H1 (cell line): ENCODE measurements around the gene RER1. TPM values are rescaled to one million over a fixed set of nuclear protein-coding genes. Genes with fewer than 3 reads are reported as not detected.

Source experiments
- CTCF ChIA-PET: fragments of 300-600 bp; sonication (Branson Sonifier 250); formaldehyde crosslinking; loops from one replicate; lab custom pipeline; 2021; ENCODE audit not compliant: partially characterized antibody; lab: Charles Lee
- POLR2A ChIA-PET: fragments of 300-600 bp; sonication (Branson Sonifier 250); formaldehyde crosslinking; loops from one replicate; lab custom pipeline; 2021; ENCODE audit warnings: inconsistent platforms; ENCODE audit not compliant: partially characterized antibody; lab: Charles Lee
- DNase-seq, 2 experiments: peaks; one replicate each; pipeline versions ENCODE4 v3.0.0 to v3.0.0-alpha.2; 2010 to 2022; ENCODE audit warnings: low spot score in 2 of 2, low read depth in 1 of 2, mixed read lengths in 1 of 2
- FAIRE-seq: peaks from 2 replicates; lab custom pipeline; 2011; peaks lifted over from hg19 to GRCh38; lab: Jason Lieb, UNC
- H2AFZ ChIP-seq: 2 replicates; pipeline ENCODE4 v1.8.1; 2012; ENCODE audit warnings: low read length, inconsistent platforms
- H2AK5ac ChIP-seq: 2 replicates; pipeline ENCODE4 v1.6.1; 2013; ENCODE audit warnings: low read depth, low read length
- H2BK120ac ChIP-seq: replicated peaks from 2 replicates; pipeline ENCODE3; 2013; ENCODE audit warnings: low read depth, low read length, inconsistent platforms
- H2BK12ac ChIP-seq: 2 replicates; pipeline ENCODE4 v1.6.1; 2013; ENCODE audit warnings: low read depth, low read length
- H2BK15ac ChIP-seq: 2 replicates; pipeline ENCODE4 v1.6.1; 2013; ENCODE audit warnings: low read length
- H2BK20ac ChIP-seq: 2 replicates; pipeline ENCODE4 v1.6.1; 2013; ENCODE audit warnings: low read length
- H2BK5ac ChIP-seq: 2 replicates; pipeline ENCODE4 v1.6.1; 2013; ENCODE audit warnings: low read depth, low read length
- H3K14ac ChIP-seq: 2 replicates; pipeline ENCODE4 v1.6.1; 2013; ENCODE audit warnings: inconsistent platforms; ENCODE audit not compliant: insufficient read length
- H3K18ac ChIP-seq: 2 replicates; pipeline ENCODE4 v1.6.1; 2013; ENCODE audit warnings: low read length; ENCODE audit errors: extremely low read depth
- H3K23ac ChIP-seq: 2 replicates; pipeline ENCODE4 v1.6.1; 2013; ENCODE audit warnings: inconsistent platforms; ENCODE audit not compliant: insufficient read length
- H3K23me2 ChIP-seq: 2 replicates; pipeline ENCODE4 v1.6.1; 2013; ENCODE audit warnings: low read depth, low read length
- H3K27ac ChIP-seq: 2 replicates; pipeline ENCODE4 v1.6.1; 2011; ENCODE audit warnings: low read depth, low read length, inconsistent platforms
- H3K27me3 ChIP-seq, 4 experiments: replicated peaks in 1 of 4; 1 replicate in 1 of 4; 2 replicates in 3 of 4; pipeline versions ENCODE4 v1.6.1 to v1.8.1; 2011 to 2013; ENCODE audit warnings: low read length in 3 of 4, mild to moderate bottlenecking in 3 of 4, inconsistent platforms in 2 of 4, mixed read lengths in 2 of 4, moderate library complexity in 1 of 4; ENCODE audit not compliant: control insufficient read depth in 3 of 4, insufficient read depth in 3 of 4; ENCODE audit errors: extremely low read depth in 1 of 4
- H3K36me3 ChIP-seq, 4 experiments: 2 replicates each; pipeline versions ENCODE4 v1.6.1 to v1.8.1; 2011 to 2013; ENCODE audit warnings: mild to moderate bottlenecking in 4 of 4, low read length in 3 of 4, moderate library complexity in 2 of 4, control low read depth in 1 of 4, inconsistent platforms in 1 of 4; ENCODE audit not compliant: insufficient read depth in 4 of 4, control insufficient read depth in 2 of 4
- H3K4ac ChIP-seq: replicated peaks from 2 replicates; pipeline ENCODE3; 2013; ENCODE audit warnings: low read length, low read depth, mixed read lengths, inconsistent platforms; ENCODE audit not compliant: insufficient read length
- H3K4me1 ChIP-seq, 4 experiments: replicated peaks in 1 of 4; 1 replicate in 1 of 4; 2 replicates in 3 of 4; pipeline versions ENCODE4 v1.6.1 to v1.8.1; 2011 to 2013; ENCODE audit warnings: low read length in 3 of 4, inconsistent platforms in 2 of 4, mixed read lengths in 1 of 4; ENCODE audit not compliant: insufficient read depth in 4 of 4, control insufficient read depth in 3 of 4
- H3K4me2 ChIP-seq, 2 experiments: 2 replicates each; pipeline versions ENCODE4 v1.6.1 to v1.8.1; 2011 to 2013; ENCODE audit warnings: low read depth in 2 of 2, low read length in 2 of 2, control low read depth in 1 of 2, inconsistent platforms in 1 of 2, mild to moderate bottlenecking in 1 of 2; ENCODE audit not compliant: insufficient read depth in 1 of 2
- H3K4me3 ChIP-seq, 4 experiments: fragments of 200-600, 300-600 bp in 1 of 4; sonication (generic), shearing (Covaris generic), sonication (Bioruptor Twin) in 1 of 4; 2 replicates each; pipeline versions ENCODE4 v1.5.1 to v1.8.1; 2011 to 2016; ENCODE audit warnings: low read length in 4 of 4, low read depth in 3 of 4, control low read depth in 2 of 4, inconsistent platforms in 2 of 4, mild to moderate bottlenecking in 2 of 4, mixed read lengths in 1 of 4, moderate library complexity in 1 of 4; ENCODE audit not compliant: insufficient read depth in 2 of 4; ENCODE audit errors: extremely low read depth in 1 of 4
- H3K56ac ChIP-seq: replicated peaks from 2 replicates; pipeline ENCODE3; 2013; ENCODE audit warnings: low read depth, mild to moderate bottlenecking, mixed read lengths, low read length, inconsistent platforms; ENCODE audit not compliant: insufficient read length
- H3K79me1 ChIP-seq: 2 replicates; pipeline ENCODE4 v1.6.1; 2013; ENCODE audit warnings: low read depth, low read length, control low read depth
- H3K79me2 ChIP-seq, 2 experiments: 2 replicates each; pipeline versions ENCODE4 v1.6.1 to v1.8.1; 2012 to 2013; ENCODE audit warnings: low read length in 2 of 2, mild to moderate bottlenecking in 2 of 2, inconsistent platforms in 1 of 2; ENCODE audit not compliant: insufficient read depth in 2 of 2, control insufficient read depth in 1 of 2
- H3K9ac ChIP-seq, 4 experiments: replicated peaks in 1 of 4; 1 replicate in 1 of 4; 2 replicates in 3 of 4; pipeline versions ENCODE4 v1.6.1 to v1.8.1; 2011 to 2013; ENCODE audit warnings: low read depth in 3 of 4, low read length in 3 of 4, control low read depth in 2 of 4, mild to moderate bottlenecking in 2 of 4, moderate library complexity in 2 of 4, inconsistent platforms in 1 of 4; ENCODE audit errors: extremely low read depth in 1 of 4
- H3K9me3 ChIP-seq, 2 experiments: 2 replicates each; pipeline versions ENCODE4 v1.6.1 to v1.8.1; 2012 to 2013; ENCODE audit warnings: mild to moderate bottlenecking in 2 of 2, moderate library complexity in 2 of 2, control low read depth in 1 of 2, inconsistent platforms in 1 of 2, low read depth in 1 of 2, low read length in 1 of 2, mixed read lengths in 1 of 2; ENCODE audit not compliant: insufficient read depth in 2 of 2
- H4K20me1 ChIP-seq, 2 experiments: replicated peaks in 1 of 2; 2 replicates each; pipeline versions ENCODE3 to v1.8.1; 2011 to 2013; ENCODE audit warnings: inconsistent platforms in 2 of 2, low read length in 2 of 2, mild to moderate bottlenecking in 1 of 2; ENCODE audit not compliant: insufficient read depth in 2 of 2, control insufficient read depth in 1 of 2
- H4K5ac ChIP-seq: 2 replicates; pipeline ENCODE4 v1.6.1; 2013; ENCODE audit warnings: low read length, low read depth, mixed read lengths, inconsistent platforms; ENCODE audit not compliant: insufficient read length
- H4K8ac ChIP-seq: 2 replicates; pipeline ENCODE4 v1.8.0; 2013; ENCODE audit warnings: mild to moderate bottlenecking, moderate library complexity, low read length, inconsistent platforms; ENCODE audit not compliant: insufficient read depth; ENCODE audit errors: extremely low read depth
- H4K91ac ChIP-seq: replicated peaks from 2 replicates; pipeline ENCODE3; 2013; ENCODE audit warnings: low read length, mixed read lengths, inconsistent platforms; ENCODE audit not compliant: insufficient read length
- BCL11A ChIP-seq, 2 experiments: IDR thresholded peaks; one replicate each; pipeline ENCODE4 v1.6.1; 2011; ENCODE audit warnings: low read depth in 2 of 2, low read length in 2 of 2, mild to moderate bottlenecking in 2 of 2
- CHD2 ChIP-seq: IDR thresholded peaks from 2 replicates; pipeline ENCODE4 v1.6.1; 2012; ENCODE audit warnings: low read length, improper control_type of control experiment
- E2F6 ChIP-seq: IDR thresholded peaks from 2 replicates; pipeline ENCODE4 v1.6.1; 2012; ENCODE audit warnings: inconsistent platforms
- JUND ChIP-seq: IDR thresholded peaks from 2 replicates; pipeline ENCODE4 v1.6.1; 2011; ENCODE audit warnings: mild to moderate bottlenecking, improper control_type of control experiment, low read length
- NRF1 ChIP-seq: IDR thresholded peaks from 2 replicates; pipeline ENCODE4 v1.6.1; 2011; ENCODE audit warnings: mild to moderate bottlenecking, low read depth, low read length, improper control_type of control experiment
- POLR2AphosphoS5 ChIP-seq: IDR thresholded peaks from 2 replicates; pipeline ENCODE4 v1.6.1; 2011; ENCODE audit warnings: low read depth, low read length
- RXRA ChIP-seq: IDR thresholded peaks from 2 replicates; pipeline ENCODE4 v1.6.1; 2011; ENCODE audit warnings: low read depth, mild to moderate bottlenecking, low read length, moderate library complexity; ENCODE audit not compliant: insufficient read depth
- SIN3A ChIP-seq, 2 experiments: IDR thresholded peaks in 1 of 2; conservative IDR thresholded peaks in 1 of 2; 2 replicates each; pipeline ENCODE4 v1.6.1; 2011 to 2012; ENCODE audit warnings: low read length in 2 of 2, improper control_type of control experiment in 1 of 2, low read depth in 1 of 2, mild to moderate bottlenecking in 1 of 2
- SP2 ChIP-seq: IDR thresholded peaks from 2 replicates; pipeline ENCODE4 v1.6.1; 2012; ENCODE audit warnings: mild to moderate bottlenecking, low read length, inconsistent platforms
- SRF ChIP-seq: IDR thresholded peaks from 2 replicates; pipeline ENCODE4 v1.6.1; 2011; ENCODE audit warnings: mild to moderate bottlenecking, low read depth, low read length, moderate library complexity
- WGBS, 2 experiments: shearing (Covaris generic) in 1 of 2; methylation state at CpG; one replicate each; pipeline versions ENCODE4 v1.1.6 to v1.1.7; 2013 to 2015; ENCODE audit warnings: low lambda C conversion rate in 2 of 2, mixed read lengths in 2 of 2, inconsistent platforms in 1 of 2, low coverage in 1 of 2, missing lambda C conversion rate in 1 of 2; ENCODE audit not compliant: insufficient replicate concordance in 2 of 2, insufficient coverage in 1 of 2, insufficient read length in 1 of 2; ENCODE audit errors: extremely low coverage in 1 of 2, missing lambda C conversion rate in 1 of 2; 5-methylcytosine and 5-hydroxymethylcytosine counted together
- polyA plus RNA-seq, 7 experiments: library from polyadenylated mRNA; depleted of rRNA in 3 of 7; stranded (reverse) in 5 of 7; unstranded in 2 of 7; fragments of >200 nt in 5 of 7; fragments of 200-250 nt in 2 of 7; gene quantifications; 1 replicate in 5 of 7; 2 replicates in 1 of 7; 4 replicates in 1 of 7; pipeline versions ENCODE4 v1.2.1 to v1.2.3, GENCODE V29; 2011 to 2013; ENCODE audit warnings: missing spikeins in 2 of 7, mixed read lengths in 2 of 7
- total RNA-seq: library from RNA; stranded (reverse); fragmentation: NEBNext Ultra II Directional; extraction: Animal tissue kit (Norgen Biotek cat#: 25700); gene quantifications from 2 replicates; pipeline ENCODE4 v1.2.1, GENCODE V29; 2021

RER1 gene
- total and polyA plus RNA-seq, 2 of the 8 experiments (the other 6 are each of a cell fraction or from before 2014, with no cell fraction given): 102 to 134 TPM

- Histone ChIP-seq H3K23me2 (no peaks in the 10 kb centered on the region; the same call in 1 of the 2 replicates), H3K56ac (no peak overlapping the region), H4K91ac (peak overlapping the region; percentile 91), H3K27ac (no peak overlapping the region), H2BK15ac (0 out of 2 replicates have a peak overlapping the region, but pooled peaks have one; percentile 92), H3K4ac (no peak overlapping the region), H4K20me1 (peaks cover 0 to 4% of the 10 kb centered on the region in 2 experiments), H2BK5ac (no peak overlapping the region), H3K18ac (no peak overlapping the region; the same call in 1 of the 2 replicates), H4K5ac (no peak overlapping the region), H3K9me3 (no peaks in the 10 kb centered on the region), H2BK20ac (no peak overlapping the region), H3K27me3 (peaks cover 14 to 21% (median 18%) of the 10 kb centered on the region in 4 experiments), H3K4me2 (no peak overlapping the region), H3K4me3 (no peak overlapping the region), H2BK12ac (no peak overlapping the region), H3K4me1 (peaks cover 0 to 20% (median 14%) of the 10 kb centered on the region in 4 experiments; a peak in 4 of 7 replicates), H2AK5ac (no peak overlapping the region), H3K36me3 (no peaks in the 10 kb centered on the region), H2BK120ac (no peak overlapping the region), H3K79me2 (no peaks in the 10 kb centered on the region), H3K23ac (no peak overlapping the region), H2AFZ (no peak overlapping the region), H4K8ac (peak overlapping the region; percentile 51; the same call in 1 of the 2 replicates), H3K79me1 (no peaks in the 10 kb centered on the region), H3K14ac (no peak overlapping the region), H3K9ac (no peak overlapping the region)
- WGBS, 2 experiments: 89% methylated on average over 17 of the region's 18 CpGs; no CpG with 5 or more reads in 1 of the 2 experiments
- no peak for FAIRE-seq
- DNase-seq: no peak
- ChIA-PET CTCF (interaction anchor here (1.4 to 2.4 kb wide), 3 partner anchors 66 to 114 kb away, joined by 3 to 8 read pairs (median 6); no protein-coding TSS in a partner anchor), POLR2A (interaction anchor here (1.4 kb wide), 1 partner anchor 96 kb away, joined by 3 read pairs; no protein-coding TSS in a partner anchor)
- TF ChIP-seq NRF1 (no peak), SP2 (no peak), SRF (no peak), E2F6 (no peak), POLR2AphosphoS5 (no peak), CHD2 (no peak), RXRA (no peak), BCL11A (IDR thresholded peaks at IDR 0.05; ENCODE audit: low read depth in 2 of 2, low read length in 2 of 2) (no peak), SIN3A (conservative IDR thresholded peaks at IDR 0.05 in 1 of 2, IDR thresholded peaks at IDR 0.05 in 1 of 2; ENCODE audit: low read depth in 1 of 2, low read length in 2 of 2) (no peak), JUND (no peak)
Measured at GRCh38 chr1:2448098-2448445, 56.4 kb downstream of the RER1 start.
